KMS-11 (cell line): ENCODE measurements around the gene SLC4A1.
A peak's percentile ranks its signal among the peaks of the same experiment; 100 is the strongest.

ENCODE experiments used
- H2AFZ ChIP-seq: fragments of 200-600 bp; sonication (generic); 2 replicates; pipeline ENCODE4 v1.6.1; 2016; ENCODE audit warnings: antibody characterized with exemption, mixed run types, low read depth
- H3K27ac ChIP-seq: fragments of 200-600 bp; sonication (generic); 2 replicates; pipeline ENCODE4 v1.6.1; 2016; ENCODE audit warnings: mild to moderate bottlenecking, mixed run types
- H3K27me3 ChIP-seq: fragments of 200-600 bp; sonication (generic); 2 replicates; pipeline ENCODE4 v1.6.1; 2017; ENCODE audit warnings: mild to moderate bottlenecking, low read depth, mixed run types, moderate library complexity; ENCODE audit not compliant: insufficient read depth
- H3K36me3 ChIP-seq: fragments of 200-600 bp; sonication (generic); 2 replicates; pipeline ENCODE4 v1.6.1; 2017; ENCODE audit warnings: mild to moderate bottlenecking, mixed run types; ENCODE audit not compliant: insufficient read depth
- H3K4me1 ChIP-seq: fragments of 200-600 bp; sonication (generic); 2 replicates; pipeline ENCODE4 v1.6.1; 2016; ENCODE audit warnings: mild to moderate bottlenecking, low read depth, mixed run types; ENCODE audit not compliant: poor library complexity, severe bottlenecking
- H3K4me2 ChIP-seq: fragments of 200-600 bp; sonication (generic); 2 replicates; pipeline ENCODE4 v1.7.0; 2016; ENCODE audit warnings: mild to moderate bottlenecking, mixed run types
- H3K4me3 ChIP-seq: fragments of 200-600 bp; sonication (generic); IDR thresholded peaks from 2 replicates; pipeline ENCODE4 v1.6.1; 2017; ENCODE audit warnings: low read depth, low read length, mixed read lengths; ENCODE audit not compliant: insufficient read depth
- H3K79me2 ChIP-seq: fragments of 200-600 bp; sonication (generic); 2 replicates; pipeline ENCODE4 v1.6.1; 2016; ENCODE audit warnings: low read depth, mixed run types; ENCODE audit not compliant: insufficient read depth
- H3K9ac ChIP-seq: fragments of 200-600 bp; sonication (generic); 2 replicates; pipeline ENCODE4 v1.6.1; 2016; ENCODE audit warnings: mild to moderate bottlenecking, mixed run types
- H4K20me1 ChIP-seq: fragments of 200-600 bp; sonication (generic); 2 replicates; pipeline ENCODE4 v1.6.1; 2016; ENCODE audit warnings: mild to moderate bottlenecking, mixed run types; ENCODE audit not compliant: insufficient read depth
- CTCF ChIP-seq: fragments of 200-600 bp; sonication (generic); conservative IDR thresholded peaks from 2 replicates; pipeline ENCODE4 v1.6.1; 2017; ENCODE audit warnings: low read depth, mild to moderate bottlenecking, antibody characterized with exemption, low read length, moderate library complexity, mixed read lengths

Gene SLC4A1

GRCh38 chr17:44221084-44221861 lies 46.7 kb downstream of the SLC4A1 start:
- Histone ChIP-seq H3K4me2 (peak overlapping the region; percentile 97), H4K20me1 (no peaks in the 10 kb centered on the region), H3K4me1 (peaks cover 28% of the 10 kb centered on the region), H3K27me3 (no peaks in the 10 kb centered on the region), H3K4me3 (no peak overlapping the region), H3K79me2 (peaks cover 43% of the 10 kb centered on the region), H3K9ac (peak overlapping the region; percentile 93), H3K36me3 (peaks cover 8% of the 10 kb centered on the region; the same call in 1 of the 2 replicates), H3K27ac (peak overlapping the region; percentile 96), H2AFZ (peak overlapping the region; percentile 48)
- TF ChIP-seq CTCF, result no peak

GRCh38 chr17:44220213-44221083 lies 47.5 kb downstream of the SLC4A1 start:
- Histone ChIP-seq H3K27ac (peak overlapping the region; percentile 96), H3K27me3 (no peaks in the 10 kb centered on the region), H3K4me2 (peak overlapping the region; percentile 97), H3K4me3 (no peak overlapping the region), H4K20me1 (no peaks in the 10 kb centered on the region), H3K4me1 (peaks cover 33% of the 10 kb centered on the region), H2AFZ (peak overlapping the region; percentile 28; the same call in 1 of the 2 replicates), H3K79me2 (peaks cover 48% of the 10 kb centered on the region), H3K36me3 (peaks cover 9% of the 10 kb centered on the region; the same call in 1 of the 2 replicates), H3K9ac (peak overlapping the region; percentile 93)
- TF ChIP-seq CTCF, result no peak

GRCh38 chr17:44219616-44220212 lies 48.2 kb downstream of the SLC4A1 start, which contains the start of gene UBTF:
Gene UBTF (minus strand): TSS chr17:44219675. CDS start chr17:44218229, 1,446 bp downstream.
- Histone ChIP-seq H3K79me2 (peaks cover 48% of the 10 kb centered on the region), H3K27ac (peak within 1 kb of the TSS; percentile 96), H3K36me3 (peaks cover 9% of the 10 kb centered on the region; the same call in 1 of the 2 replicates), H4K20me1 (no peaks in the 10 kb centered on the region), H3K4me2 (peak within 1 kb of the TSS; percentile 54), H3K4me1 (peaks cover 33% of the 10 kb centered on the region), H3K4me3 (no peak within 1 kb of the TSS), H3K9ac (peak within 1 kb of the TSS; percentile 93), H2AFZ (peak within 1 kb of the TSS; percentile 28; the same call in 1 of the 2 replicates), H3K27me3 (no peaks in the 10 kb centered on the region)
- no peak for TF ChIP-seq CTCF

GRCh38 chr17:44219108-44219615 lies 48.8 kb downstream of the SLC4A1 start:
- Histone ChIP-seq H3K27ac (peak overlapping the region; percentile 96), H3K9ac (peak overlapping the region; percentile 79), H2AFZ (no peak overlapping the region), H3K4me1 (peaks cover 33% of the 10 kb centered on the region), H3K79me2 (peaks cover 48% of the 10 kb centered on the region), H4K20me1 (no peaks in the 10 kb centered on the region), H3K4me3 (no peak overlapping the region), H3K36me3 (peaks cover 9% of the 10 kb centered on the region; the same call in 1 of the 2 replicates), H3K4me2 (no peak overlapping the region), H3K27me3 (no peaks in the 10 kb centered on the region)
- TF ChIP-seq CTCF, result no peak
